ENCODE results near the gene PCDHGA1.

PCDHGA1 gene

DNA sequence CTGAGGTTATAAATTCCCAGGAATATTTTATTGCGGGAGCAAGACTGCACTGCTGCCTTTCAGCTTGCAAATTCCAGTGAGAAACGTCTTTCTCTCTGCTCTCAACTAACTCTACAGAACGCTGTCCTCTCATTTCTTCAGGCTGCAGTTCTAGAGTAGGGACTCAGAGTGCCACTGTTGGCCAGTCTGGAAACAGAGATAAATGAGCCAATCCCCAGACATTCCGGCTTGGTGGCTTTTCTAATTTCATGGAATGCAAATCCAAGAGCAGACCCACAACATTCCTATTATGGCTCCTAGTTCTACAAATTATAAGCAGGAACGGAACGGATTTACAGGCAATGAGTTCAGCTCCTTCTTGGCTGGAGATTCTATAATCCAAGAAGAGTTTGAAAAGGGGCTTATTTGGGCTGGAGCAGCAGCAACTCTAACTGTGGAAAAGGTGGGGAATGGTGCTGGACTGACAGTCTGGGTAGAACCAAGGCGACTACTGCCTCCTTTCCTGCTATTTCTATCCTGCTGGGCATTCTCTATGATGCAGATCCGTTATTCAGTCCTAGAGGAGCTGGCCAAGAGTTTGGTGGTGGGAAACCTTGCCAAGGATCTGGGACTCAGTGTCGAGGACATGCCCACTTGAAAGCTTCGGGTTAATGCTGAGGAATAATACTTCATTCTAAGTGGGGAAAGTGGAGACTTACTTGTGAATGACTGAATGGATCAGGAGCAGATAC lies 109.3 kb downstream of the PCDHGA1 start:
- DNase-seq (ENCODE audit: low read depth in 2 of 2): no peak

DNA sequence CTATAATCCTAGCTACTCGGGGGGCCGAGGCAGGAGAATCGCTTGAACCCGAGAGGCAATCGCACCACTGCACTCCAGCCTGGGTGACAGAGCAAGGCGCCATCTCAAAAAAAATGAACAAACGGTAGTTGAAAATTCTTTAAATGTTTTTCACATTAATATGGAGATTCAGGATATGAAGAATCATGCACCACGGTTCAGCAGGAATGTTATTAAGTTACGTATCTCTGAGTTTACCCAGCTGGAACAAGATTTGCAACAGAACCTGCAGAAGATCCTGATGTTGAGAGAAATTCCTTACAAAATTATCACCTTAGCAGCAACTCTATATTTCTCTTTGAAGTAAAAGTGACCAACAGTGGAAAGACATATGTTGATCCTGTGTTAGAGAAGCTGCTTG lies 110.0 kb downstream of the PCDHGA1 start:
- no peak for DNase-seq (ENCODE audit: low read depth in 2 of 2)

DNA sequence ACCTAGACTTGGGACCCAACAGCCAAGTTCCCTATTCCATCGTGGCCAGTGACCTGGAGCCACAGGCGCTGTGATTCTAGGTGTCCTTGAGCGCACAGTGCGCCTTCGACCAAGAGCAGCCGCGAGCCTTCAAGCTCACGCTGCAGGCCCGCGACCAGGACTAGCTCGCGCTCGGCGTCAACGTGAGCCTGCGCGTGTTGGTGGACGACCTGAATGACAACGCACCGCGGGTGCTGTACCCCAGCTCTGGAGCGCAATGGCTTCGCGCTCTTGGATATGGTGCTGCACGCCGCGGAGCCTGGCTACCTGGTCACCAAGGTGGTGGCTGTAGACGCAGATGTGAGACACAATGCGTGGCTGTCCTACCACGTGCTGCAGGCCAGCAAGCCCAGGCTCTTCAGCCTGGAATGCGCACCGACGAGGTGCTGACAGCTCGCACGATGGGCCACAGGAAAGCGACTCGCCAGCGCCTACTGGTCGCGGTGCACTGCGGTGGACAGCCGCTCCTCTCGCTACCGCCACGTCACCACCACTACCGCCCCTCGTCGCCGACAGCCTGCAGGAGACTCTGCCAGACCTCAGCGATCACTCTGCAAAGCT lies 111.4 kb downstream of the PCDHGA1 start:
- no peak for DNase-seq (ENCODE audit: low read depth in 2 of 2)

DNA sequence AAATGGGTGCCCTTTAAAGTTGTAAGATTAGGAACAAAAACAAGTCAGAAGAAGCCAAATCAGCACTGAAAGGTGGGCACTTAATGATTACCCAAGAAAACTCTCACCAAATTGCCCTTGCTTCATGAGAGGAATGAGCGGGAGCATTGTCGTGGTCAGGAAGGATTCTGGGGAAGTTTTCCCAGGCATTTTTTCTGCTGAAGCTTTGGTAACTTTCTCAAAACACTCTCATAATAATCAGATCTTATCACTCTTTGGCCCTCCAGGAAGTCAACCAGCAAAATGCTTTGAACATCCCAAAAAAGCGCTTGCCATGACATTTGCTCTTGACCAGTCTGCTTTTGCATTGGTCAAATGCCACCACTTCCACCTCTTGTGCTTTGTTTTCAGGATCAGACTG lies 135.0 kb downstream of the PCDHGA1 start:
- DNase-seq (ENCODE audit: low read depth in 2 of 2): no peak

DNA sequence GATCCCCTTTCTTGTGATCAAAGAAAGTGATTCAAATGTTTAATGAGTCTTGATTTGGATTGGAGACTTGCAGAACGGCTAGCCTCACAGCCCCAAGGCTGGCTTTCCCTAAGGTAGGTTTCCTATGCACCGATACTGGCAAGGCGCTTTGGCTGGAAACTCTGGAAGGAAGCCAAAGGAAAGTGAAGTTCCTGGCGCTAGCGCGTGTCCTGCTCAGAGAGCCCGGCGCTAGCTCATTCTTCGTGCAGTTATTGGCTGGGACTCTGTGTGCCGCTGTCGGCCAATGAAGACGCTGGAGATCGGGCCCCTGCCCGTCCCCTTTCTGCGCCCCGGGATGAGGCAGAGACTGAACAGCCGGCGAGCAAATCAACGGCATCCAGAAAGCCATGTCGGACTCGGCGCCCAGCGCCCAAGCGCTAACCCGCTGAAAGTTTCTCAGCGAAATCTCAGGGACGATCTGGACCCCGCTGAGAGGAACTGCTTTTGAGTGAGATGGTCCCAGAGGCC lies 145.4 kb downstream of the PCDHGA1 start, which contains the start of gene PCDHGC3:
Gene PCDHGC3 (plus strand): TSS at position 342 of the 507 bp plus-strand sequence. CDS start 151 bp downstream, at position 493.
- DNase-seq (ENCODE audit: low read depth in 2 of 2): peak; percentile 21 to 52

DNA sequence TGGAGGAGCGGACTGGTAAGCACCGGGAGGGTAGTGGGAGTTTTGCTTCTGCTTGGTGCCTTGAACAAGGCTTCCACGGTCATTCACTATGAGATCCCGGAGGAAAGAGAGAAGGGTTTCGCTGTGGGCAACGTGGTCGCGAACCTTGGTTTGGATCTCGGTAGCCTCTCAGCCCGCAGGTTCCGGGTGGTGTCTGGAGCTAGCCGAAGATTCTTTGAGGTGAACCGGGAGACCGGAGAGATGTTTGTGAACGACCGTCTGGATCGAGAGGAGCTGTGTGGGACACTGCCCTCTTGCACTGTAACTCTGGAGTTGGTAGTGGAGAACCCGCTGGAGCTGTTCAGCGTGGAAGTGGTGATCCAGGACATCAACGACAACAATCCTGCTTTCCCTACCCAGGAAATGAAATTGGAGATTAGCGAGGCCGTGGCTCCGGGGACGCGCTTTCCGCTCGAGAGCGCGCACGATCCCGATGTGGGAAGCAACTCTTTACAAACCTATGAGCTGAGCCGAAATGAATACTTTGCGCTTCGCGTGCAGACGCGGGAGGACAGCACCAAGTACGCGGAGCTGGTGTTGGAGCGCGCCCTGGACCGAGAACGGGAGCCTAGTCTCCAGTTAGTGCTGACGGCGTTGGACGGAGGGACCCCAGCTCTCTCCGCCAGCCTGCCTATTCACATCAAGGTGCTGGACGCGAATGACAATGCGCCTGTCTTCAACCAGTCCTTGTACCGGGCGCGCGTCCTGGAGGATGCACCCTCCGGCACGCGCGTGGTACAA lies 146.0 kb downstream of the PCDHGA1 start:
- no peak for DNase-seq (ENCODE audit: low read depth in 2 of 2)

DNA sequence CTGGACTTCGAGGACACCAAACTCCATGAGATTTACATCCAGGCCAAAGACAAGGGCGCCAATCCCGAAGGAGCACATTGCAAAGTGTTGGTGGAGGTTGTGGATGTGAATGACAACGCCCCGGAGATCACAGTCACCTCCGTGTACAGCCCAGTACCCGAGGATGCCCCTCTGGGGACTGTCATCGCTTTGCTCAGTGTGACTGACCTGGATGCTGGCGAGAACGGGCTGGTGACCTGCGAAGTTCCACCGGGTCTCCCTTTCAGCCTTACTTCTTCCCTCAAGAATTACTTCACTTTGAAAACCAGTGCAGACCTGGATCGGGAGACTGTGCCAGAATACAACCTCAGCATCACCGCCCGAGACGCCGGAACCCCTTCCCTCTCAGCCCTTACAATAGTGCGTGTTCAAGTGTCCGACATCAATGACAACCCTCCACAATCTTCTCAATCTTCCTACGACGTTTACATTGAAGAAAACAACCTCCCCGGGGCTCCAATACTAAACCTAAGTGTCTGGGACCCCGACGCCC lies 146.8 kb downstream of the PCDHGA1 start:
- no peak for DNase-seq (ENCODE audit: low read depth in 2 of 2)

DNA sequence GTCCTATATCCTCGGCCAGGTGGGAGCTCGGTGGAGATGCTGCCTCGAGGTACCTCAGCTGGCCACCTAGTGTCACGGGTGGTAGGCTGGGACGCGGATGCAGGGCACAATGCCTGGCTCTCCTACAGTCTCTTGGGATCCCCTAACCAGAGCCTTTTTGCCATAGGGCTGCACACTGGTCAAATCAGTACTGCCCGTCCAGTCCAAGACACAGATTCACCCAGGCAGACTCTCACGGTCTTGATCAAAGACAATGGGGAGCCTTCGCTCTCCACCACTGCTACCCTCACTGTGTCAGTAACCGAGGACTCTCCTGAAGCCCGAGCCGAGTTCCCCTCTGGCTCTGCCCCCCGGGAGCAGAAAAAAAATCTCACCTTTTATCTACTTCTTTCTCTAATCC lies 147.5 kb downstream of the PCDHGA1 start:
- no peak for DNase-seq (ENCODE audit: low read depth in 2 of 2)

DNA sequence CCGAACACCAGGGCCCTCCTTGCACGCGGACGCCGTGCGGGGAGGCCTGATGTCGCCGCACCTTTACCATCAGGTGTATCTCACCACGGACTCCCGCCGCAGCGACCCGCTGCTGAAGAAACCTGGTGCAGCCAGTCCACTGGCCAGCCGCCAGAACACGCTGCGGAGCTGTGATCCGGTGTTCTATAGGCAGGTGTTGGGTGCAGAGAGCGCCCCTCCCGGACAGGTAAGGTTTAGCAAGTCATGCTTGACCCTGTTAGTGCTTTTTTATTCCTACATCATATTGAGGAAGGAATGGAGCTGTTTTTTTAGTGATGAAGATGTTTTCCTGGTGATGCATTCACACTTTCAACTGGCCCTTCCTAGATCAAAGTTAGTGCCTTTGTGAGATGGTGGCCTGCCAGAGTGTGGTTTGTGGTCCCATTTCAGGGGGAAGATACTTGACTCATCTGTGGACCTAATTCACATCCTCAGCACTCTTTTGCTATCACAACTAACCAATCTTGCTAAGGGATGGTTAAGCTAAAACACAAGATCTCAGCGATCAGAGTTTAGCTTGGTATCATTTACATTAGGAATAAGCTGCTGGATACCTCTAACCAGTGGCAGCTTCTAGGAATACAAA lies 148.1 kb downstream of the PCDHGA1 start:
- DNase-seq (ENCODE audit: low read depth in 2 of 2): no peak

DNA sequence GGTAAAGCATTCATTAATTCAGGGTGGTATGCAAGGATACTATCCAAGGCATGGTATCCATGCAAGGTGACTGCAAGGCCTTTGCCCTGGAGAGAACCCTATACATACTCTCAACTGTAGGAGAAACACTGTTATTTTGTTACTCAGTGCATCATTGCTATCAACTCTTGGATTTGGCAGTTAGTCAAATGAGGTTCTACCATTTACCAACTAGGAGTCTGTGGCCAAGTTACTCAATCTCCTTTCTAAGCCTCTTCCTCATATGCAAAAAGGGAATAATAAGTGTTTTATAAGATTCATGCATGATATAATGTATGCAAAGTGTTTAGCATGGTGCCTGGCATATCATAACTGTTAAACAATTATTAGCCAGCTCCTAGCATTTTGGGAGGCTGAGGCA lies 149.5 kb downstream of the PCDHGA1 start:
- no peak for DNase-seq (ENCODE audit: low read depth in 2 of 2)

DNA sequence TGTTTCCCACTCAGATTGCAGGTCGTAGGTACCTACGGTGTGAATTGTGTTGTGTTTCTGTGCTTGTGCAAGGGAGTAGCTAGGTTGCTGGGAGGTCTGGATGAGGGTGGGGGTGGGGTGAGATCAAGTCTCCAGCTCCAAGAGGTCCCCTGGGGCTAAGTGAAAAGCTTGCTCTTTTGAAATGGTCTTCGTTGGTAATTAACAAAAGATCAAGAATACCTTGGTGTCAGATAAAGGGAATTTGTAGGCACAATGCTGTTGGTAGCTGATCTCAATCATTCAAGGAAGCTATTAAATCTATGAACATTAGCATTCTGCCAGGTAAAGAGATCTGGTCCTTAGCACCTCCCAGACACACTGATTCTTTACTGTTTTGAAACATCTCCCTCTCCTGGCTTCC lies 153.6 kb downstream of the PCDHGA1 start:
- no peak for DNase-seq (ENCODE audit: low read depth in 2 of 2)

DNA sequence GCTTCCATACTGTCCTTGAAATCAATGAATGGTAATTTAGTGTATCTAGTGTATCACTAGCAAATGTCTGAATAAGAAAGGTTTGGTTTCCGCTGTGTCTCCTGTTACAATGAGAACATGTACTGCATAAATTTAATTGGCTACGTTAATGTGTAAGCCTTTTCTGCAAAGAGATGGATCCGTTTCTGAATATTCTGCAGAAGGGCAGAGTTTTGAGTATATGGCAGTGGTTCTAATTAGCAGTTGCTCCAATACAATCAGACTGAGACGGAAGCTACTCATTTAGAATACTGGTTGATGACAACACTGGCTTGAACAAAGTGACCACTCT lies 154.0 kb downstream of the PCDHGA1 start:
- no peak for DNase-seq (ENCODE audit: low read depth in 2 of 2)

DNA sequence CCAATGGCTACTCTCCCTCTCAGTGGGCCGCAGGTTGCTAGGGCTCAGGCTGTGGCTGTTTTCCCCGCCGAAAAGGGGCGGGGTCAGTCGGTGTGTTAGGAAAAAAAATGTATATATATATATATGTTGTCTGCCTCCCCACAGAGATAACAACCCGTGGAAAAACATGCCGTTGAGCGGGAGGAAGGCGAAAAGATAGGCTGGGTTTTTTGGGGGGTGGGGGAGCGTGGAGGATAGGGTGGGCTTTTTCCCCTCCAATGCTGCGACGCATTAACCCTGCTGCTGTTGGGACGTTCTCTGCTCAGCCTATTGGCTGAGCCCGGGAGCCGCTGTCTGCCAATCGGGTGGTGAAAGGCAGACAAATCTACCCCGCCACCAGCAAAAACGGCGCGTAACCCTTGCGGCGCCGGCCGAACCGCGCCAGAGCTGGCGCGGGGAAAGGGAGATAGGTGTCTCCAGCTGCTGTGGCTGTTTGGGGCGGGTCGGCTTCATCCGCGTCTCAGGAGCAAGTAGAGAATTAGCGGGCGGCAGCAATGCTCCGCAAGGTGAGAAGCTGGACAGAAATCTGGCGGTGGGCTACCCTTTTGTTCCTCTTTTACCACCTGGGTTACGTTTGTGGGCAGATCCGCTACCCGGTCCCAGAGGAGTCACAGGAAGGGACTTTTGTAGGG lies 154.5 kb downstream of the PCDHGA1 start, which contains the start of gene PCDHGC4:
Gene PCDHGC4 (plus strand): TSS at position 390 of the 671 bp plus-strand sequence. CDS start 144 bp downstream, at position 534.
- DNase-seq (ENCODE audit: low read depth in 2 of 2): no peak

DNA sequence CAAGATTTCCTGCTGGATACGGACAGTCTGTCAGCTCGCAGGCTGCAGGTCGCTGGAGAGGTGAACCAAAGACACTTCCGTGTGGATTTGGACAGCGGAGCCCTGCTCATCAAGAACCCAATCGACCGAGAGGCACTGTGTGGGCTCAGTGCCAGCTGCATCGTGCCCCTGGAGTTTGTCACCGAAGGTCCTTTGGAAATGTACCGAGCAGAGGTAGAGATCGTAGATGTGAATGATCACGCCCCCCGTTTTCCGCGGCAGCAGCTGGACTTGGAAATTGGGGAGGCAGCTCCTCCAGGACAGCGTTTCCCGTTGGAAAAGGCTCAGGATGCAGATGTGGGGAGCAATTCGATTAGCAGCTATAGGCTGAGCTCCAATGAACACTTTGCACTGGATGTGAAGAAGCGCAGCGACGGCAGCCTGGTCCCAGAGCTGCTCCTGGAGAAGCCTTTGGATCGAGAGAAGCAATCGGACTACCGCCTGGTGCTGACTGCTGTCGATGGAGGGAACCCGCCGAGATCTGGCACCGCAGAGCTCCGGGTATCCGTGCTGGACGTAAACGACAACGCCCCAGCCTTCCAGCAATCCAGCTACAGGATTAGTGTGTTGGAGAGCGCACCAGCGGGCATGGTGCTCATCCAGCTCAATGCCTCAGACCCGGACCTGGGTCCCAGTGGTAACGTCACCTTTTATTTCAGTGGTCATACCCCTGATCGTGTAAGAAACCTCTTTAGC lies 155.2 kb downstream of the PCDHGA1 start:
- no peak for DNase-seq (ENCODE audit: low read depth in 2 of 2)

DNA sequence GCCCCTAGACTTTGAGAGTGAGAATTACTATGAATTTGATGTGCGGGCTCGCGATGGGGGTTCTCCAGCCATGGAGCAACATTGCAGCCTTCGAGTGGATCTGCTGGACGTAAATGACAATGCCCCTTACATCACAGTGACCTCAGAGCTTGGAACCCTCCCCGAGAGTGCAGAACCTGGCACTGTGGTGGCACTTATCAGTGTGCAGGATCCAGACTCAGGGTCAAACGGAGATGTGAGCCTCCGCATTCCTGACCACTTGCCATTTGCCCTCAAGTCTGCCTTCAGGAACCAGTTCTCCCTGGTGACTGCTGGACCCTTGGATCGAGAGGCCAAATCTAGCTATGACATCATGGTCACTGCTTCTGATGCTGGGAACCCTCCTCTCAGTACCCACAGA lies 155.8 kb downstream of the PCDHGA1 start:
- no peak for DNase-seq (ENCODE audit: low read depth in 2 of 2)

DNA sequence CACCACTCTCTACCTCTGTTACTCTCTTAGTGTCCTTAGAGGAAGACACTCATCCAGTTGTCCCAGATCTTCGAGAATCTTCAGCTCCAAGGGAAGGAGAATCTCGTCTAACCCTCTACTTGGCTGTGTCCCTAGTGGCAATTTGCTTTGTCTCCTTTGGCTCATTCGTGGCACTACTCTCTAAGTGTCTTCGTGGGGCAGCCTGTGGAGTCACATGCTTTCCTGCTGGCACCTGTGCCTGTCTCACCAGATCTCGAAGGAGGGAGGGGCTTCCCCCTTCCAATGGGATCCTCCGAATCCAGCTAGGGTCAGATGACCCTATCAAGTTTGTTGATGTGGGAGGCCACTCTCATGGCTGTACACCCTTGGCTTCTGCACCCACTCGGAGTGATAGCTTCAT lies 156.8 kb downstream of the PCDHGA1 start:
- no peak for DNase-seq (ENCODE audit: low read depth in 2 of 2)

DNA sequence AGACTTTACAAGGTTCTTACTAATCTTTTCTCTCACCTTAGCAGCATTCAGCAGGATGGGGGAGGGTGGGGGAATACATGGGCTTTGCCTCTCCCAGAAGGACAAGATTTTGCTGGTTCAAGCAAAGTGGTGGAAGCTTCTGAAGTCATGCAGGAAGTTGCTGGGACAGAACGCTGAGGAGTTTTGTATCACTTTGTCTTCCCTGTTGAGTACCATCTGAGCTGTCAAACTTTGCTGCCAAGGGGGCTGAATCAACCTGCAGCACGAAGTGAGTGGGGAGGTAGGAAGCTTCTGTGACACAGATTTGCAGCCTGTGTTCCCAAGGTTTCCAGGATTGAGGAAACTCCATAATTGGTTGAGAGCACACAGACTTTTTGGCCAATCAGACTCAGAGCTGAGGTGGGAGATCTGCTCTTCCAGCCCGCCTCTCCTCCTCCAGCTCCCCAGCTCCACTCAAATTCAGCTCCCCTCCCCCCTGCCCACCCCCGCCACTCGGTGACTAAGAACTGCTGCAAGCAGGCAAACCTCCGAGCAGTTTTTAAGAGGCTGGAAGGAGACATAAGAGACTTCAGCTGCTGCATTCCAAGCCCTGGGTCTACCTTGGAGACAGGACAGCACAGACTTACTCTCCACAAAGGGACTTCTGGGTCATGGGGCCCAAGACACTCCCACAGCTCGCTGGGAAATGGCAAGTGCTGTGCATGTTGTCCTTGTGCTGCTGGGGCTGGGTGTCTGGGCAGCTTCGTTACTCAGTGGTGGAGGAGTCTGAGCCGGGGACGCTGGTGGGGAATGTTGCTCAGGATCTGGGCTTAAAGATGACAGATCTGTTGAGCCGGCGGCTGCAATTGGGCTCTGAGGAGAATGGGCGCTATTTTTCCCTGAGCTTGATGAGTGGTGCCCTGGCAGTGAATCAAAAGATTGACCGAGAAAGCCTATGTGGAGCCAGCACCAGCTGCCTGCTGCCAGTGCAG lies 158.6 kb downstream of the PCDHGA1 start, which contains the start of gene PCDHGC5:
Gene PCDHGC5 (plus strand): TSS at position 491 of the 971 bp plus-strand sequence. CDS start 160 bp downstream, at position 651.
- no peak for DNase-seq (ENCODE audit: low read depth in 2 of 2)

DNA sequence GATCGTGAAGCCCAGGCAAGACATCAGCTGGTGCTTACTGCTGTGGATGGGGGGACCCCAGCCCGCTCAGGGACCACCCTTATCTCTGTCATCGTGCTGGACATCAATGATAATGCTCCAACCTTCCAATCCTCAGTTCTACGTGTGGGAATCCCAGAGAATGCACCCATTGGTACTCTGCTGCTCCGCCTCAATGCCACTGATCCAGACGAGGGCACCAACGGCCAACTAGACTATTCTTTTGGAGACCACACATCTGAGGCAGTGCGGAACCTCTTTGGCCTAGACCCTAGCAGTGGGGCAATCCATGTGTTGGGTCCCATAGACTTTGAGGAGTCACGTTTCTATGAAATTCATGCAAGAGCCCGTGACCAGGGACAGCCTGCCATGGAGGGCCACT lies 159.5 kb downstream of the PCDHGA1 start:
- no peak for DNase-seq (ENCODE audit: low read depth in 2 of 2)

DNA sequence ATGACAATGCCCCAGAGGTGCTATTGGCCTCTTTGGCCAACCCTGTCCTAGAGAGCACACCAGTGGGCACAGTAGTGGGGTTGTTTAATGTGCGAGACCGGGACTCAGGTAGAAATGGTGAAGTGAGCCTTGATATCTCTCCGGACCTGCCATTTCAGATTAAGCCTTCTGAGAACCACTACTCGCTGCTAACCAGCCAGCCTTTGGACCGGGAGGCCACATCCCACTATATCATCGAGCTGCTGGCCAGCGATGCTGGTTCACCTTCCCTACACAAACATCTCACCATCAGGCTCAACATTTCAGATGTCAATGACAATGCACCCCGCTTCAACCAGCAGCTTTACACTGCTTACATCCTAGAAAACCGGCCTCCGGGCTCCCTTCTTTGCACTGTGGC lies 160.0 kb downstream of the PCDHGA1 start:
- DNase-seq (ENCODE audit: low read depth in 2 of 2): no peak

Data from stimulated activated CD4-positive, alpha-beta T cell treated with anti-CD3 and anti-CD28 coated beads, Interleukin-12 subunit alpha, Interleukin-12 subunit beta, amount 100 ng/mL, for 24 hours (primary cell).